Stimulated activated memory B cell treated with anti-CD40 and anti-IgM and Interleukin-4, amounts not matched to agents 10 μg/mL and 1 μg/mL and 100 μg/mL, for 72 hours (primary cell): ENCODE measurements around the gene C14orf93.

Experiments
- ATAC-seq: fragments of 150-1000 bp; cut with Tn5 transposase; 2 replicates; pipeline ENCODE4 v1.10.0; 2021
- H3K27ac Mint-ChIP-seq: one replicate; pipeline ENCODE4 v1.8.0; 2022; ENCODE audit warnings: mild to moderate bottlenecking, mixed read lengths
- H3K27me3 Mint-ChIP-seq: one replicate; pipeline ENCODE4 v1.8.0; 2022; ENCODE audit warnings: mixed read lengths
- H3K36me3 Mint-ChIP-seq: one replicate; pipeline ENCODE4 v1.8.0; 2022; ENCODE audit warnings: mixed read lengths
- H3K4me1 Mint-ChIP-seq: one replicate; pipeline ENCODE4 v1.8.0; 2022; ENCODE audit warnings: mixed read lengths
- H3K4me3 Mint-ChIP-seq: one replicate; pipeline ENCODE4 v1.8.0; 2022; ENCODE audit warnings: mild to moderate bottlenecking, moderate library complexity, mixed read lengths
- H3K9me3 Mint-ChIP-seq: one replicate; pipeline ENCODE4 v1.8.0; 2022; ENCODE audit warnings: mixed read lengths

C14orf93 gene

DNA sequence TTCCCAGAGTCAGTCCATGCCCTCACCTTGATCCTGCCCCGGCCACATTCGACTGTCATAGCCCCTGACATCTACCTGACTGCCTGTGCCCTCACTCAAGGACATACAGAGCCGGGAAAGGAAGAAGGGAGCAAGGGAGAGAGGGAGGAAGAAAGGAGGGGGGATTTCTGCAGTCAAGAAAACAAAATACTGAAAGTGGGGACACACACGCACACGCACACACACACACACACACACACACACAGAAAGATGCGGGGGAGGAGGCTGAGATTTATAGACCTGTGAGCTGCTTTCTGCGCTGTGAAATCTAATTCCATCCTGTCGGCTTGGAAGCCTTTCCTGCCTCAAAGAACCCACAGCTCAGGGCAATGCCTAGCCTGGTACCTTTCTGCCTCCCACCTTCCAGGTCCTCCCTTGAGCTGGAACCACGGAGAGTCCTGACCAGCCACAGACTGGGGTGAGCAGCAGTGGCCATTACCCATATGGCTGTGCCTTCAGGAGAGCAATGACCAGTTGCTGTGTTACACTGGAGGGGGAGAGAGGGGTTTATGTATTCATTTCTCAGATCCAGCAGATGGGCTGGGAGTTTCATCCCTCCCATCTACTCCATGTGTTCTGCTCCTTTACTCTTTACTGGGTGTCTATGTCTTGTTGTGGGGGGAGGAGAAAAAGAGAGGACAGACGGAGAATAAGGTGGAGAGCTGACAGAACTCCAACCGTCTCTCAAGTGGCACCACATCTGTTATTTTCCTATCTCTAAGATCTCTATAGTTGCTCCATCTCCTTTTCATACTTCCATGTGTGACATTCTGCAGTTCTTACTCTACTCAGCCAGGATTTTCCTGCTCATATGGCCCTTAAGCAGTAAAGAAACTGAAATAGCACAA lies 12.9 kb downstream of the C14orf93 start:
- no peak overlapping the region for H3K4me3 Mint-ChIP-seq

DNA sequence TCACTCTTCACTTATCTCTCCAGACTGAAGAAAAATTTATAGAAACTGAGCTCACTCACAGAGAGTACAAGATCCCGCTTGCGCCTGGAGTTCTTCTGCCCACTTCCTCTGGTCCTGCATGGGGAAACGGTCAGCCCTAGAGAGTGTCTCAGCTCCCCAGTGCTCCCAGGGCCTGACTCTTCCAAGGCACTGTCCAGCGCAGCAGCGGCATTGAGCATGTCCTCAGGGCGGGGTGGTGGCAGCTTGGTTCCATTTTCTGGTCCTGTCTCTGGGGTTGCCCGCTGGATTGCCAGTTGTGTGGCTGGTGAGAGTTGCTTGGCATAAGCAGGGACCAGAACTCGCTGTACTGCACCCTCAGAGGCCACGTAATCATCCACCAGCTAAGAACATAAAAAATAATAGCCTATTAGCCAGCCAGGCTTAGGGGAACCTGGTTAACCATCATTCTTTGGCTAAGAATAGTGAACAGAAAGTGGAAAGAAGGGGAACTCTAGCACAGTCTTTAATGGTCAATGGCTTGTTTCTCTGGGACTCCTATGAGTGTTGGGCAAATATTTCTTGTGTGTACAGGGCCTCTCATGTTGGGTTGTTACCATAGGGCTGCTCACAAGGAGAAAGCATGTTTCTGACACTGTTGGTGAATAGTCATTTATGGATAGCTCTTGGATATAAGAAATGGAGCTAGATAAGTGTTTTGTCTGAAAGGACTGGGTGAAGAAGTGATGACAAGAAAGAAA lies 13.9 kb downstream of the C14orf93 start:
- H3K27ac Mint-ChIP-seq, result no peak overlapping the region
- no peak for ATAC-seq
- no peak overlapping the region for H3K4me3 Mint-ChIP-seq
- no peaks in the 10 kb centered on the region for H3K36me3 Mint-ChIP-seq
- no peaks in the 10 kb centered on the region for H3K4me1 Mint-ChIP-seq
- no peaks in the 10 kb centered on the region for H3K27me3 Mint-ChIP-seq
- no peaks in the 10 kb centered on the region for H3K9me3 Mint-ChIP-seq

More for the DNA sequence above, 12.9 kb downstream of the C14orf93 start:
- no peak overlapping the region for H3K27ac Mint-ChIP-seq
- no peaks in the 10 kb centered on the region for H3K36me3 Mint-ChIP-seq
- no peaks in the 10 kb centered on the region for H3K9me3 Mint-ChIP-seq
- no peaks in the 10 kb centered on the region for H3K4me1 Mint-ChIP-seq
- no peaks in the 10 kb centered on the region for H3K27me3 Mint-ChIP-seq
- no peak for ATAC-seq

DNA sequence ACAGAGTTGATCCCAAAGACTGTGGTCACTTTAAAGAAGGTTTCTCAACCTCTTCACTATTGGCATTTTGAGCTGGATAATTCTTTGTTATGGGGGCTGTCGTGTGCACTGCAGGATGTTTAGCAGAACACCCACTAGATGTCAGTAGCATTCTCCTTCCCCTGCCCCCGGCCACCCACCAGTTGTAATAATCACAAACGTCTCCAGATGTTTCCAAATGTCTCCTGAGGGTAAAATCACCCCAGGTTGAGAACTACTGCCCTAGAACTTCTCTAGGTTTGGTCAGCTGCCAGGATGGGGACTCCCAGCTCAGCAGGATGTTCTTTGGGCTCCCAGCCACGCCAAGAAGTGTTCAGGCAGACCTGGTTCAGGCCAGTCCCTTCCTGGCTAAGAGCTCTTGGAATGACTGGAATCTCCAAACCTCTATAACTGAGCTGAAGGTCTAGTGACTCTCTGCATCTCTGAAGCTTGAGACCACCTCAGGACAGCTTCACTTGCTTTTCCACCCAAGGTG lies 15.1 kb downstream of the C14orf93 start:
- no peak overlapping the region for H3K27ac Mint-ChIP-seq
- no peak overlapping the region for H3K4me3 Mint-ChIP-seq
- ATAC-seq, result no peak
- no peaks in the 10 kb centered on the region for H3K9me3 Mint-ChIP-seq
- H3K4me1 Mint-ChIP-seq, result no peaks in the 10 kb centered on the region
- no peaks in the 10 kb centered on the region for H3K27me3 Mint-ChIP-seq
- H3K36me3 Mint-ChIP-seq, result no peaks in the 10 kb centered on the region

DNA sequence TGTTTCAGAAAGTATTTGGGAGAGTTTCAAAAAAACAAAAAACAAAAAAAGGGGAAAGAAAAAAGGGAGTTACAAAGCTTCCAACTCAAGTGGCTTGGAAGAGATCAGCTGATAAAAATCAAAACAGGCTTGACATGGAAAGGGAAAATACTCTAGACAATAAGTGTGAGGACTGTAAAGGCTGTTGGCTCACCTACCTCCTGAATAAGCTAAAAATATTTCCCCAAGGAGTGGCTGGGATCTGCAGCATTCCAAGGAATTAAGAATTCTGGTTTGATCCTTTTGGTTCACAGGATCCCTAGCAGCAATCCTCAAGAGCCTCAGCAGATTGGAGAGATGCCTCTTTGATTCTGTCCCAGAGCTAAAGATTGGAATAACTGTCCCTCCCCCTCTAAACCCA lies 16.4 kb downstream of the C14orf93 start:
- no peak overlapping the region for H3K27ac Mint-ChIP-seq
- no peak overlapping the region for H3K4me3 Mint-ChIP-seq
- no peaks in the 10 kb centered on the region for H3K36me3 Mint-ChIP-seq
- H3K9me3 Mint-ChIP-seq, result no peaks in the 10 kb centered on the region
- no peaks in the 10 kb centered on the region for H3K27me3 Mint-ChIP-seq
- no peak for ATAC-seq
- no peaks in the 10 kb centered on the region for H3K4me1 Mint-ChIP-seq

GRCh38 chr14:22991852-22992251 lies 18.1 kb downstream of the C14orf93 start:
- Mint-ChIP-seq H3K36me3 (no peaks in the 10 kb centered on the region), H3K9me3 (no peaks in the 10 kb centered on the region), H3K4me1 (no peaks in the 10 kb centered on the region), H3K27me3 (no peaks in the 10 kb centered on the region), H3K27ac (no peak overlapping the region), H3K4me3 (no peak overlapping the region)
- ATAC-seq, result no peak

DNA sequence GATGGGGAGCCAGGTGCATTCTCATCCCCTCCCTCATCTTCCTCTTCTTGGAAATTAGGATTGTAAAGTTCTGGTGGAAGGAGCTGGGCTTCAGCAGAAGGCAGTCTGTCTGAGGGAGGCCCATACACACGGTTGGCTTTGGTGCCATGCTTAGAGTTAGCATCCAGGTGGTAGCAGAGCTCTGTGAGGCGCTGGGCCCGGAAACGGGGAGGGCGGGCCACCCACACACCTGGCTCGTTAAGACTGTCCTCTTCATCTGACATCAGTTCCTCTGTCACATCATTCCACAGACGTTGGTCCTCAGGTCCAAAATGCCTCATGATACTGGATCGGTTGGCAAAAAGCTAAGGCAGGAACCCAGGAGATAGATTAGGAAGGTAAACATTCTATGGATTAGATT lies 22.7 kb downstream of the C14orf93 start:
- no peak overlapping the region for H3K4me3 Mint-ChIP-seq
- no peaks in the 10 kb centered on the region for H3K27me3 Mint-ChIP-seq
- no peak overlapping the region for H3K27ac Mint-ChIP-seq
- no peak for ATAC-seq
- no peaks in the 10 kb centered on the region for H3K4me1 Mint-ChIP-seq
- no peaks in the 10 kb centered on the region for H3K36me3 Mint-ChIP-seq
- H3K9me3 Mint-ChIP-seq, result no peaks in the 10 kb centered on the region

DNA sequence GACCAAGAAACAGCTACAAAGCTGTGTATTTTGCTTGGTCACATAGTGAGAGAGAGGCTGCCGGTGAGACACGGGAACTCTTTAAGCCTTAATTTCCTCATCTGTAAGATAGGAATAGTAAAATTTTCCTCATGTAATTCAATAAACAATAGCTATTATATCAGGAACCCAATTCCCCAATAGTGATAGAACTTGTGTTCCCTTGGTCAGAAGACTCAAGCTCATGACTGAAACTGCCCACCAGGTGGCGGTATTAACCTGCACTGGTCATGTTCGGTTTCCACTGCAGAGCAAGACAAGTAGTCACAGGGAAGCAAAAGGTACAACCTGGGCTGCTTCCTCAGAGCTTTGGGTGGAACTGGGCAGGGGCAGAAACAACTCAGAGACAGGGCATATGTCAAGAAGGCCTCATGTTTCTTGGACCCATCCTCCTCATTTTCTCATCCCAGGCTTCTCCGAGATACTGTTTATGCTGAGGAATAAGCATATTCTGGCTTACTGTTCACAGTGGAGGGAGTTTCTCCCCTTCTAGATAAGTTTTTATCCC lies 23.4 kb downstream of the C14orf93 start:
- Mint-ChIP-seq H3K4me3 (no peak overlapping the region), H3K9me3 (no peaks in the 10 kb centered on the region), H3K27ac (no peak overlapping the region), H3K4me1 (no peaks in the 10 kb centered on the region), H3K27me3 (no peaks in the 10 kb centered on the region), H3K36me3 (no peaks in the 10 kb centered on the region)
- ATAC-seq, result peak; percentile 75

- no peaks in the 10 kb centered on the region for H3K9me3 Mint-ChIP-seq
- no peaks in the 10 kb centered on the region for H3K36me3 Mint-ChIP-seq
- no peak for ATAC-seq
- no peaks in the 10 kb centered on the region for H3K4me1 Mint-ChIP-seq
- H3K27me3 Mint-ChIP-seq, result no peaks in the 10 kb centered on the region
- H3K4me3 Mint-ChIP-seq, result no peak overlapping the region
- no peak overlapping the region for H3K27ac Mint-ChIP-seq
Observed at GRCh38 chr14:22985894-22986507, 23.9 kb downstream of the C14orf93 start.

DNA sequence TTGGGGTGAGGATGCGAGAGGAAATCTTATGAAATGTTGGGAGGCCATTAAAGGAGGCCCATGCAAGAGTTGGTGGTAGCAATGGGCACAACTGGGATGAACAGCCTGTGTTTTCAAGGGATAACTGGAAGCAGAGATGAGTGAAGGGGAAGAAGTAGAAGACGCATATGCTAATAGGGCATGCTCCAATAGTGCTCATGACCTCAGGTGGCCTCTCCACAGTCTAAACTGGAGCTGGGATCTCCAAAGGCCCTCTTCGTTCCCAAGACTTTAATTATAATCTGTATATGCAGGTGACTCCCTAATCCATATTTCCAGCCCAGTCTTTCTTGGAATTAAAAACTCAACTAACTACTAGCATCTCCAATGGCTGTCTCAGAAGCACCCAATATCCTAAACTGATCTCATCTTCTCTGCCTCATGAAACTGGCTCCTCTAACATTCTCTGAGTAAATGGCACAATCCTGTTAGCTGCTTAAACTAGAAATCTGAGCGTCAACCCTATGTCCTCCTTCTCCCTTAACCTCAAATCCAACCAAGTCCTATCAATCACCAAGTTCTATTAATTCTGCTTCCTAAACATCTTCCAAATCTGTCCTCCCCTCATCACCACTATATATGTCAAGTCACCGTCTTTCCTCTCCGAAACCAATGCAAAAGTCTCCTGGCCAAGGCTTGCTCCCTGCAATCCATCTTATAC lies 24.8 kb downstream of the C14orf93 start:
- ATAC-seq, result no peak
- Mint-ChIP-seq H3K27ac (no peak overlapping the region), H3K36me3 (no peaks in the 10 kb centered on the region), H3K27me3 (peaks cover 1% of the 10 kb centered on the region), H3K4me1 (no peaks in the 10 kb centered on the region), H3K4me3 (no peak overlapping the region), H3K9me3 (no peaks in the 10 kb centered on the region)

DNA sequence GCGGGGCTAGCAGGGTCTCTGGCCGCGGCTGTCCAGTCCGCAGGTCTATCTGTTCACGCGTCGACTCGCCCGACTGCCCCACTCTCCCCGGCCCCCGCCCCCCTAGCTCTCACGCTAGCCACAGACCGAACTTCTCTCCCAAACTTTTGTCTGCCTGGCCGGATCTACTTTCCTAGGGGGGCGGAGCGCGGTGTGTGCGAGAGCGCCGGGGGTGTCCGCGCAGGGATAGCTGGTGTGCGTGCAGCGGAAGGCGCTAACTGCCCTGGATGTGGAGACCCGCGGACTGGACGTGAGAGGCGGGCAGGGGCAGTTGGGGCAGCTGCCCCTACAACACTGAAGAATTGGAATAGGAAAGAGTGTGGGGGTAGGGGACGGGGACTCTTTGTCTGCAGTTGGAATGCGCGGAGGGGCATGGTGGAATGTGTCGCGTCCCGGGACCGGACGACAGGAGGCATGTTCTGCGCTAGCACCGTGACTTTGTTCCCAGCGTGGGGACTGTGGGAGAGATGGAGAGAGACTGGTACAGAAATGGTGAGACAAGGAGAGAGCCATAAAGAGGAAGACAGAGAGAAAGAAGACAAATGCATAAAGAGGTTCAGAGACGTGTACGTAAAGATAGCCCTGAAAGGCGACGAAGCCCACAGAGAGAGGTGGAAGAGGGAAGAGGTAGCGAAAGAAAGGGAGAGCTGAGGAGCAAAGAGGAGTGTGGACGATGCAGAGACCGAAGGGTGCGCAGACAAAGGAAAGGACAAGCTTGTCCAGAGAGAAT lies 27.3 kb downstream of the C14orf93 start, which contains the start of gene AJUBA:
TSS of gene AJUBA (minus strand) at position 75 of the 769 bp plus-strand sequence. CDS start 285 bp downstream, outside the sequence.
- no peak within 1 kb of the TSS for H3K4me3 Mint-ChIP-seq
- no peaks in the 10 kb centered on the region for H3K36me3 Mint-ChIP-seq
- H3K9me3 Mint-ChIP-seq, result no peaks in the 10 kb centered on the region
- ATAC-seq, result peak; percentile 71
- no peak within 1 kb of the TSS for H3K27ac Mint-ChIP-seq
- H3K27me3 Mint-ChIP-seq, result peaks cover 11% of the 10 kb centered on the region
- H3K4me1 Mint-ChIP-seq, result no peaks in the 10 kb centered on the region

GRCh38 chr14:22981876-22982476 lies 28.0 kb downstream of the C14orf93 start:
- H3K4me1 Mint-ChIP-seq, result peaks cover 7% of the 10 kb centered on the region
- no peak overlapping the region for H3K27ac Mint-ChIP-seq
- H3K36me3 Mint-ChIP-seq, result no peaks in the 10 kb centered on the region
- no peak overlapping the region for H3K4me3 Mint-ChIP-seq
- peak; percentile 22 for ATAC-seq
- H3K9me3 Mint-ChIP-seq, result no peaks in the 10 kb centered on the region
- H3K27me3 Mint-ChIP-seq, result peaks cover 18% of the 10 kb centered on the region

- Mint-ChIP-seq H3K9me3 (no peaks in the 10 kb centered on the region), H3K27ac (no peak overlapping the region), H3K27me3 (peaks cover 24% of the 10 kb centered on the region), H3K36me3 (no peaks in the 10 kb centered on the region), H3K4me1 (peaks cover 12% of the 10 kb centered on the region), H3K4me3 (no peak overlapping the region)
- ATAC-seq, result no peak
Observed at GRCh38 chr14:22981090-22981875, 28.7 kb downstream of the C14orf93 start.

GRCh38 chr14:22980672-22981089 lies 29.3 kb downstream of the C14orf93 start:
- H3K9me3 Mint-ChIP-seq, result no peaks in the 10 kb centered on the region
- no peaks in the 10 kb centered on the region for H3K36me3 Mint-ChIP-seq
- H3K4me1 Mint-ChIP-seq, result peaks cover 12% of the 10 kb centered on the region
- H3K27me3 Mint-ChIP-seq, result peaks cover 24% of the 10 kb centered on the region
- ATAC-seq, result no peak
- no peak overlapping the region for H3K4me3 Mint-ChIP-seq
- no peak overlapping the region for H3K27ac Mint-ChIP-seq
